Measurements from ENCODE around the gene NLK.

Gene NLK

DNA sequence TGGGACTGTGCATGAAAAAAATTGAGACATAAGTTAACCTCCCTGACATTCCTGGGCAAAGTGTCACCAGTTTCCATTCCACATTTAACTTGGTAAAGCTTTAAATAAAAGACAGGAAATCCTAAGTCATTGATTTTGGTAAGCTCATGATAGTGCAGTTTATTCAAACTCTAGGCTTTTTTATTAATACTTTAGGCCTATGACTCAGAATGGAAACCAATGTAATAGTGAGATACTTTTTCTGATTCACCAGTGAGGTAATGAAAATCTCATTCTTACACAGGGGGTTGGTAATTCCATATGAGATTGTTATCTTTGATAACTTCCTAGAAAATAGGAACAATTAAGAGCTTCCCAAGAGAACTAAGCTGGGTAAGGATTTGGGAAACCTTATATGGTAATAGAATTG lies 91.1 kb downstream of the NLK start:
- peak; percentile 75 for DNase-seq (ENCODE audit: low read depth, low spot score)
- H3K4me3 ChIP-seq (ENCODE audit: low read depth, low read length), result no peak overlapping the region
- in situ Hi-C loops (cut with HindIII; ENCODE audit: low sequenced_read_pairs), result no loop called here
- TF ChIP-seq, protein P1, sequence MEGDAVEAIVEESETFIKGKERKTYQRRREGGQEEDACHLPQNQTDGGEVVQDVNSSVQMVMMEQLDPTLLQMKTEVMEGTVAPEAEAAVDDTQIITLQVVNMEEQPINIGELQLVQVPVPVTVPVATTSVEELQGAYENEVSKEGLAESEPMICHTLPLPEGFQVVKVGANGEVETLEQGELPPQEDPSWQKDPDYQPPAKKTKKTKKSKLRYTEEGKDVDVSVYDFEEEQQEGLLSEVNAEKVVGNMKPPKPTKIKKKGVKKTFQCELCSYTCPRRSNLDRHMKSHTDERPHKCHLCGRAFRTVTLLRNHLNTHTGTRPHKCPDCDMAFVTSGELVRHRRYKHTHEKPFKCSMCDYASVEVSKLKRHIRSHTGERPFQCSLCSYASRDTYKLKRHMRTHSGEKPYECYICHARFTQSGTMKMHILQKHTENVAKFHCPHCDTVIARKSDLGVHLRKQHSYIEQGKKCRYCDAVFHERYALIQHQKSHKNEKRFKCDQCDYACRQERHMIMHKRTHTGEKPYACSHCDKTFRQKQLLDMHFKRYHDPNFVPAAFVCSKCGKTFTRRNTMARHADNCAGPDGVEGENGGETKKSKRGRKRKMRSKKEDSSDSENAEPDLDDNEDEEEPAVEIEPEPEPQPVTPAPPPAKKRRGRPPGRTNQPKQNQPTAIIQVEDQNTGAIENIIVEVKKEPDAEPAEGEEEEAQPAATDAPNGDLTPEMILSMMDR (IDR thresholded peaks at IDR 0.05; ENCODE audit: low read depth, low read length), result no peak

- in situ Hi-C loops (cut with HindIII; ENCODE audit: low sequenced_read_pairs), result no loop called here
- TF ChIP-seq, protein P1 (IDR thresholded peaks at IDR 0.05; ENCODE audit: low read depth, low read length), result no peak
- no peak overlapping the region for H3K4me3 ChIP-seq (ENCODE audit: low read depth, low read length)
- no peak for DNase-seq (ENCODE audit: low read depth, low spot score)
Measured at GRCh38 chr17:28136923-28137322, 94.4 kb downstream of the NLK start.

DNA sequence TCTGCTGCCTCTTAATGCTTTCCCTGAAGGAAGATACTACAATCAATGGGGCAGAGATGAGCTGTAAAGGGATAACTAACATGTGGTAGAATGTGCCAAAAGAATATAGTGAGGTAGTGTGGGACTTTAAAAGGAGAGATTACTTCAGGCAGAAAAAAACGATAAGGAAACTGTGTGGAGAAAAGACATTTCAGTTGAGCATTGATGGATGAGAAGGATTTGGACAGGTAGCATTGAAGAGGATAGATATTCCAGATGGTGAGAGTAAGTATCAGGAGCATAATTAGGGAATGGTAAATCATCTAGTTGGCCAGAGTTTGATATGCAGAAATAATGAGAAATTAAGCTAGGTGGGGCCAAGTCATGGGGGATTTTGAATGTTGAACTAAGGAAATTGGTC lies 97.3 kb downstream of the NLK start:
- DNase-seq (ENCODE audit: low read depth, low spot score), result no peak
- in situ Hi-C loops (cut with HindIII; ENCODE audit: low sequenced_read_pairs), result no loop called here
- TF ChIP-seq, protein P1 (IDR thresholded peaks at IDR 0.05; ENCODE audit: low read depth, low read length), result no peak

GRCh38 chr17:28141313-28141712 lies 98.8 kb downstream of the NLK start:
- H3K4me3 ChIP-seq (ENCODE audit: low read depth, low read length), result no peak overlapping the region
- TF ChIP-seq, protein P1 (IDR thresholded peaks at IDR 0.05; ENCODE audit: low read depth, low read length), result no peak
- DNase-seq (ENCODE audit: low read depth, low spot score), result no peak
- in situ Hi-C loops (cut with HindIII; ENCODE audit: low sequenced_read_pairs), result no loop called here

More for the DNA sequence above, 97.3 kb downstream of the NLK start:
- H3K4me3 ChIP-seq (ENCODE audit: low read depth, low read length), result no peak overlapping the region

- TF ChIP-seq, protein P1 (IDR thresholded peaks at IDR 0.05; ENCODE audit: low read depth, low read length), result no peak
- in situ Hi-C loops (cut with HindIII; ENCODE audit: low sequenced_read_pairs), result no loop called here
- no peak overlapping the region for H3K4me3 ChIP-seq (ENCODE audit: low read depth, low read length)
- no peak for DNase-seq (ENCODE audit: low read depth, low spot score)
Measured at GRCh38 chr17:28141773-28142172, 99.3 kb downstream of the NLK start.

GRCh38 chr17:28142305-28142704 lies 99.8 kb downstream of the NLK start:
- TF ChIP-seq, protein P1 (IDR thresholded peaks at IDR 0.05; ENCODE audit: low read depth, low read length), result no peak
- H3K4me3 ChIP-seq (ENCODE audit: low read depth, low read length), result no peak overlapping the region
- in situ Hi-C loops (cut with HindIII; ENCODE audit: low sequenced_read_pairs), result no loop called here
- DNase-seq (ENCODE audit: low read depth, low spot score), result no peak

- TF ChIP-seq, protein P1 (IDR thresholded peaks at IDR 0.05; ENCODE audit: low read depth, low read length), result no peak
- no peak for DNase-seq (ENCODE audit: low read depth, low spot score)
- H3K4me3 ChIP-seq (ENCODE audit: low read depth, low read length), result no peak overlapping the region
- in situ Hi-C loops (cut with HindIII; ENCODE audit: low sequenced_read_pairs), result no loop called here
Measured at GRCh38 chr17:28144019-28144418, 101.5 kb downstream of the NLK start.

Data from astrocyte of the spinal cord (primary cell).